GM19397 (cell line): ENCODE results near the gene SGMS1.
"Not testable (repeated sequence)": the region's sequence is repeated elsewhere in the genome, so short reads cannot be mapped to it uniquely, and the experiment has no call there.

Experiments used
- ATAC-seq: cut with Tn5 transposase; IDR thresholded peaks from one replicate; pipeline ENCODE4 v1.9.1; 2021; ENCODE audit warnings: mild to moderate bottlenecking, moderate library complexity; ENCODE audit not compliant: unreplicated experiment

SGMS1 gene

GRCh38 chr10:50541317-50541716 is 82.4 kb downstream of the SGMS1 start:
- no peak for ATAC-seq

- peak; percentile 2 for ATAC-seq
Observed at GRCh38 chr10:50540826-50541122, 83.0 kb downstream of the SGMS1 start.

- peak; percentile 38 for ATAC-seq
Observed at GRCh38 chr10:50540069-50540825, 83.5 kb downstream of the SGMS1 start.

GRCh38 chr10:50538555-50539398 is 85.0 kb downstream of the SGMS1 start:
- no peak for ATAC-seq

GRCh38 chr10:50536617-50537240 is 87.0 kb downstream of the SGMS1 start:
- ATAC-seq: no peak

- not testable (repeated sequence) for ATAC-seq
Observed at GRCh38 chr10:50534748-50535376, 88.9 kb downstream of the SGMS1 start.

GRCh38 chr10:50533296-50533695 is 90.5 kb downstream of the SGMS1 start:
- ATAC-seq: no peak

- ATAC-seq: no peak
Observed at GRCh38 chr10:50531388-50532077, 92.2 kb downstream of the SGMS1 start.

GRCh38 chr10:50529660-50530059 is 94.1 kb downstream of the SGMS1 start:
- ATAC-seq: no peak

GRCh38 chr10:50528206-50528605 is 95.5 kb downstream of the SGMS1 start:
- ATAC-seq: no peak

GRCh38 chr10:50527442-50528043 is 96.2 kb downstream of the SGMS1 start:
- ATAC-seq: no peak

GRCh38 chr10:50526185-50526584 is 97.6 kb downstream of the SGMS1 start:
- no peak for ATAC-seq

GRCh38 chr10:50523357-50523756 is 100.4 kb downstream of the SGMS1 start:
- ATAC-seq: no peak

- ATAC-seq: no peak
Observed at GRCh38 chr10:50522908-50523307, 100.8 kb downstream of the SGMS1 start.

GRCh38 chr10:50520115-50520514 is 103.6 kb downstream of the SGMS1 start:
- ATAC-seq: no peak

- ATAC-seq: no peak
Observed at GRCh38 chr10:50517626-50518025, 106.1 kb downstream of the SGMS1 start.

- no peak for ATAC-seq
Observed at GRCh38 chr10:50516171-50516570, 107.6 kb downstream of the SGMS1 start.

GRCh38 chr10:50515420-50515819 is 108.3 kb downstream of the SGMS1 start:
- no peak for ATAC-seq

- ATAC-seq: no peak
Observed at GRCh38 chr10:50514995-50515394, 108.8 kb downstream of the SGMS1 start.

- ATAC-seq: no peak
Observed at GRCh38 chr10:50513956-50514355, 109.8 kb downstream of the SGMS1 start.
